ENCODE results near the gene RAB11FIP3.
"Not testable (repeated sequence)": the region's sequence is repeated elsewhere in the genome, so short reads cannot be mapped to it uniquely, and the experiment has no call there.

RAB11FIP3 gene

DNA sequence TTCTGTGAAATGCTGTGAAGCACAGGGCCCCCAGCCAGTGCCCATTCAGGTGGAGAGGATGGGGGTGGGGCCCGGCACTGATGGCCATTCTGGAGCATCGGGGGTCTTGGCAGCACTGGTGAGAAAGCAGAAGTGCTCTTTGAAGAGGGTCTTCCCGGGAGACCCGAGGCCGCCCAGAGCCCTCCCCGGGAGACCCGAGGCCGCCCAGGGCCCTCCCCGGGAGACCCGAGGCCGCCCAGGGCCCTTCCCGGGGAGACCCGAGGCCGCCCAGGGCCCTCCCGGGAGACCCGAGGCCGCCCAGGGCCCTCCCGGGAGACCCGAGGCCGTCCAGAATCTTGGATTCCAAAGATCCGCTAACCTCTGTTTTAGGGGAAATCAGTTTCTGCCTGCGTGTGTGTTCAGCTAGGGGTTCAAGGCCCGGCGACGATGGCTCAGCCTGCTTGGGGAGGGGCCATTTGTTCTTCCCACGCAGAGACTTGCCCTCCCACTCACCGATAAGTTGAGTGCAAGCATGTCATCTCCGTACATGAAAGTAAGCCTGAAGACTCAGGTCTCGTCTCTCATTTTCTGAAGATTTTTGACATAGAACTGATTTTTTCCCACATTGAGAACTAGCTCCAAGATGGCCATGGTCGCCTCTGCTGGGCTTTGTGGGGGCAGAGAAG is 66.9 kb downstream of the RAB11FIP3 start:
- no peak for DNase-seq (ENCODE audit: low read depth, low spot score)

DNA sequence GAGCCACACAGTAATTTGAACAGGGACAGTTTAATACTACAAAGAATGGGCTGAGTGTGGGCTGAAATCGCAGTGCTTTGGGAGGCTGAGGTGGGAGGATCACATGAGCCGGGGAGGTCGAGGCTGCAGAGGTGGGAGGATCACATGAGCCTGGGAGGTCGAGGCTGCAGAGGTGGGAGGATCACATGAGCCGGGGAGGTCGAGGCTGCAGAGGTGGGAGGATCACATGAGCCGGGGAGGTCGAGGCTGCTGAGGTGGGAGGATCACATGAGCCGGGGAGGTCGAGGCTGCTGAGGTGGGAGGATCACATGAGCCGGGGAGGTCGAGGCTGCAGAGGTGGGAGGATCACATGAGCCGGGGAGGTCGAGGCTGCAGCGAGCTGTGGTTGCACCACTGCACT is 69.2 kb downstream of the RAB11FIP3 start:
- DNase-seq (ENCODE audit: low read depth, low spot score) = not testable (repeated sequence)

DNA sequence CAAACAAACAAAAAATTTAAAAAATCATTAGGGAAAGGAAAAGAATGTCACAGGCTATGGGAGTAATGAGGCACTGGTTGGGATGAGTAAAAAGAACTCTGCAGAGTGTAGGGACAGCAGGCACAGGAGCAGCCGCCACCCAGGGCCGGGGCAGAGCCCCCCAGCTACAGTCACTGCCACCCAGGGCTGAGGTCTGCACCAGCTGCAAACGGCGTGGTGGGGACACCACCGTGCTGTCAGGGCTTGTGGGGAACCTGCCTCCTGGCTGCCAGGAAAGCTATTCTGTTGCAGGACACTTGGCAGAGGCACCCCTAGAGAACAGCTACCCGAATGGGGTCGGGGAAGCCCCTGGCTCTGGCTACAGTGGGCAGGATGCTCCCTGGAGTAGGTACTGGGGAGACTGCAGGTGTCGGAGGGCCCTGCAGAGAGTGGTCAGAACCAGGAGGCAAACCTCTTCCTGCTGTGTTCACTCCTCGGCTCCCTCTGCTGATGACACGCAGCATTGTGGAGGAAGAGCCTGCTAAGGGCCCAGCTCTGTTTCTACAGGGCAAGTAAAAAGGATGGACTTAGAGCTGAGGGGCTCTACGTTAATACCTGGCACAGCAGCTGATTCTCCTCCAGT is 69.8 kb downstream of the RAB11FIP3 start:
- peak; percentile 74 for DNase-seq (ENCODE audit: low read depth, low spot score)

DNA sequence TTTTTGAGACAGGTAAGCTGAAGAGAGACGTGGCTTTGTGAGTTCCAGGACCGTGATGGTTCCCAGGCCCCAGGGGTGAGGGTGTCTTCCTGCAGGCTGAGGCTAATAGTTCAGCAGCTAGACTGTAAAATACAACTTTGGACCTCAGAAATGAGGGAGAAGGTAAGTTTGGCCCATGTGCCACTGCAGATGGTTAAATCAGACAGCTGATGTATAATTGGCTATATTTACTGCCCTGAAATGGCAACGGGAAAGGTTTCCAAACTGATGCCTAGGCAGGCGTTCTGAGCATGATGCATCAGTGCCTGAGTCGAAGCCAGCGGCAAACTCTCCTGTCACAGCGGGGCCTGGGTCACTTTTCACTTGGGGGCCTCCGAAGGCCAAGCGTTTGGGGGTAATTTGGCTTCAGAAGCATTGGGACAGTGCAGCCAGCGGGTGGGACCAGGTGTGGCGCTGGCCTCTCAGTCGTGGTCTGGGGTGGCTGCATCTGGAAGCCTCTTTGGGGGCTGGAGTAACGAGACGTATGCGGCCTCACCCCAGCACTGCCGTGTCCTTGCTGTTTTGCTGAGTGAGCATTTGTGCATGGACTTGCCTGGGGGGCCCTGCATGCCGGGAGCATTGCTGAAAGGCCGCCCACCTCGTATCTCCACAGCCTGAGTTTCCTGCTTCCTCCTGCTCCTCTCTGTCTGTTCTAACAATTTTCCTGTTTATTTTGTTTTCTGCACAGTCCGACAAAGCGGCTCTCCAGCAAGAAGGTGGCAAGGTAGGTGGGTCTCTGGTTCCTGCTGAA is 70.8 kb downstream of the RAB11FIP3 start:
- DNase-seq (ENCODE audit: low read depth, low spot score) = no peak

DNA sequence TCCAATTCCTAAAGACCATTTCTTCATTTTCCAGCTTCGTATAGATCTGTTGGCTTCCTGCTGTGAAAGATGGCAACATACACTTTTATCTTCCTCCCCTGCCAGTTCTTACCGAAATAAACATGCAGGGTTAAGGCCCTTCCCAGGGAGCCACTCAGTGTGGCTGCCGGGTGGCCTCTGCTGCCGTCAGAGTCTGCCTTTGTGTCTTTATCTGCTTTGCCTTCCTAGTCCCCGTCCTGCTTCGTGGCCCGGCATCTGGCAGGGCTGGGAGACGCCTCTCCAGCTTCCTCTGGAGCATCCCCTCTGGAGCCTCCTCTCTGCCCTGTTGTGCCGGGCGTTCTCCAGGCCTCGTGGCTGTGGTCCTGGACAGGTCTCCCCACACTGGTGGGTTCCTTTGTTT is 71.8 kb downstream of the RAB11FIP3 start:
- no peak for DNase-seq (ENCODE audit: low read depth, low spot score)

DNA sequence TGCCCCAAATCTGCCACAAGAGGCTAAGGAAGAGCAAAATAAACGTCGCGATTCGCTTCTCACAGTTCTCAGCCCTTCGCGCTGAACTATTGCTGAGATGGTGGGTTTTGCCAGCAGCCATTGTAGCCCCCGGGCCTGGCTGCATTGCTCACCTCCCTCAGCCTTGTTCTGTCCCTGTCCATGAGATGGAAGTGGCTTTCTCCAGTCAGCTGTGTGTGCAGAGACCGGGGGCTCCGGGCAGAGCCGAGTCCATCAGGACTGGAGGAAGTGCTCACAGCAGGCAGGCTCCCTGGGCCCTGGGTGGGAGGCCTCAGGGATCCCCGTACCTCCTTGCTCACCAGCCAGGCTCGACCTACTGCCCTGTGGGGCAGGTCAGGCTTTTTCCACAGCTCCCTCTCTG is 74.5 kb downstream of the RAB11FIP3 start:
- DNase-seq (ENCODE audit: low read depth, low spot score) = no peak

DNA sequence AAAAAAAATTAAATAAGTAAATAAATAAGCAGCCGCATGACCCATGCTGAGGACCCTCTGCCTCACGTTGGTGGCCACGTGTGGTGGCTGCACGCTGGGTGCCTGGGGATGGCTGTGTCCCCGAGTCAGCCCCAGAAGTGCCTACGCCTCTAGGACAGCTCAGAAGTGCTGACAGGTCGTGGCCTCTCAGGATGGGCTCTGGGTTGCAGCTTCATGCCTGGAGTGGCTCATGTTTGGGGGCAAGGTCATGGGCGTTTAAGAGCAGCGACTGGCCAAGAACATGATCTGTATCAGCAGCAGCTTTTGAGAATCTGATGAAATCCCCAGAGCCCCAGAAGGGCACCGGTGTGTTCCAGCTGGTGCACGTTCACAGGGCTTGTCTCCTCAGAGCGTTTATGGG is 75.3 kb downstream of the RAB11FIP3 start:
- DNase-seq (ENCODE audit: low read depth, low spot score) = no peak

DNA sequence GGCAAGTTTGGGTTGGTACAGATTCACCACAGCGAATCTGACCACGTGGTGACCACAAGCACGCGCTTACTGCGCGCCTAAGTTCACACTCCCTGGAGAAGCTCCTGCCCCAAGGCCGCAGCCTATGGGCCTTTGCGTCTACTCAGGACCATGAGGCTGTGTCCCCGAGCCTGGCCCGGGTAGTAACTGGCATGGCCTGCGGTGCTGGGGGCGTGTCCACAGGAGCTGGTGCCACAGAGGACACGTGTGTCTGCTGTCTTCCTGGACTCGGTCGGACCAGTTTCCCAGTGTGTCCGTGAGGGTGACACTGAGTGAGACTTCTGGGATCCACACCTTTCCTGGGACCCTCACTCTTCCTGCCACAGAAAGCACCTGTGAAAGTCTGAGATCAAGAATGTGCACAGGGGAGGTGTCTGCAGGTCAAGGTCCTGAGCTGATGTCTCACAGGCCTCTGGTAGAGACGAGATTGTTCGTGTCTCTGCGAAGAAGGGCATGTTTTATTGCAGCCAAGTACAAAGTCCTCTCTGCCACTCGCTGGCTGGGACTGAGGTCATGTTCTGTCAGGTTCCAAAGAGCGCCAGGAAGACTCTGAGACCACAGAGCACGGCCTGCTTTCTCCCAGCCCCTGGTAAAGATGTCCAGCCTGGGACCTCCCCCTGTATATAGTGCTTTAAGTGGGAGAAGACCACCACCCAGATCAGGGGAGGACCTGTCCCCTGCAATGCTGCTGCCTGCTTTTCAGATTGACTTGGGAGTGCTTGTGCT is 76.9 kb downstream of the RAB11FIP3 start:
- DNase-seq (ENCODE audit: low read depth, low spot score) = no peak

DNA sequence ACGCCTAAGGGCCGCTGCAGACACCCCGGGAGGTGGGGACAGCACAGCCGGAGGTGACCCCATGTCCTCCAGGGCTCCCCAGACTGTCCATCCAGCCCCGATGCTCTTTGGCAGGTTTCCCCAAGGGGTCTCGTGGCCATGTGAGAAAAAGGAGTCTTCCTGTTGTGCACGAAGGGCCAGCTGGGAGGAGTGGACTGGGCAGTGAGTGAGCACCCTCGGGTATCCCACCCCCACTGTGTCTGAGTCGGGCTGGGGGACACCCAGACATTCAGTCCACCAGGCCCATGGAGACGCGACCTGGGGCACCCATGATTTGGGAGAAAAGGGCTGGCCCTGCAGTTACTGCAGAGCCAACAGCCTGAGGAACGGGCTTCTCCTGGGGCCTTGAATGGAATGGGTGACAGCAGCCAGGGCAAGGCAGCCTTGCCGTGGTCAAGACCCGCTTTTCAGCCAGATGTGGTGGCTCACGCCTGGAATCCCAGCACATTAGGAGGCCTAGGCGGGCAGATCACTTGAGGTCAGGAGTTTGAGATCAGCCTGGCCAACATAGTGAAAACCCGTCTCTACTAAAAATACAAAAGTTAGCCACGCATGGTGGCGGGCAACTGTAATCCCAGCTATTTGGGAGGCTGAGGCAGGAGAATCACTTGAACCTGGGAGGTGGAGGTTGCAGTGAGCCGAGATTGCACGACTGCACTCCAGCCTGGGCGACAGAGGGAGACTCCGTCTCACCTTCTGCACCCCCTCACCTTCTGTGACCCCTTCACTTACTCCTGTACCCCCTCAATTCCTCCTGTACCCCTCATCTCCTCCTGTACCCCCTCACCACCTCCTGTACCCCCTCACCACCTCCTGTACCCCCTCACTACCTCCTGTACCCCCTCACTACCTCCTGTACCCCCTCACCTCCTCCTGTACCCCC is 78.0 kb downstream of the RAB11FIP3 start:
- DNase-seq (ENCODE audit: low read depth, low spot score) = no peak

DNA sequence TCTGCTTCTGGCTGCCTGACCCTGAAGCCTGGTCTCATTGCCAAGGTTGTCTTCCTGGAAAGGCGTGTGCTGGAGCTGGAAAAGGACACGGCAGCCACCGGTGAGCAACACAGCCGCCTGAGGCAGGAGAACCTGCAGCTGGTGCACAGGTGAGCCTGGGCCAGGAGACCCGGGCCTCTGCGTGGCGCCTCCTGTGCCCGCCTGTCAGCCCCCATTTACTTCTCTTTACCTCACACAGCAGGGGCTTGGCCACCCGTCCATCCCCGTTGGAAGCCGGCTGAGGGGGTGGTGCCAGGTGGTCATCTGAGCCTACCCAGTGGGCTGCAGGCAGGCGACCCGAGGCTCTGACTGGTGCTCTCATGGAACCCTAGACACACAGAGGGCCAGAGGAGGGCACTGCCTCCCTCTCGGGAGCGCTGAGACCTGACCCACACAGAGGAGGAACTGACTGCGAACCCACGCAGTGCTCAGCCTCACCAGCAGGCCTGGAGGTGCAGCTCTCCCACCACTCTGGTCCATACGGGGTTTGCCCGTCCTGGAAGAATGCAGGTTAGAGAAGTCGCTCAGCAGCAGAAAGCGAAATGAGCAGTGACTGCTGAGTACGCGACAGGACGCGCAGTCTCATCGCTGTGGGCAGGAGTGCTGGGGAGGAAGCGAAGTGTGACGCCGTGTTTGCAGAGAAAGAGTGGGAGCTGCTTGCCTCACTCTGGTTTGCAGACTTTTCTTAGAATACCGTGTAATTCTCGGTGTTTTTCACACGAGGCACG is 80.2 kb downstream of the RAB11FIP3 start:
- no peak for DNase-seq (ENCODE audit: low read depth, low spot score)

DNA sequence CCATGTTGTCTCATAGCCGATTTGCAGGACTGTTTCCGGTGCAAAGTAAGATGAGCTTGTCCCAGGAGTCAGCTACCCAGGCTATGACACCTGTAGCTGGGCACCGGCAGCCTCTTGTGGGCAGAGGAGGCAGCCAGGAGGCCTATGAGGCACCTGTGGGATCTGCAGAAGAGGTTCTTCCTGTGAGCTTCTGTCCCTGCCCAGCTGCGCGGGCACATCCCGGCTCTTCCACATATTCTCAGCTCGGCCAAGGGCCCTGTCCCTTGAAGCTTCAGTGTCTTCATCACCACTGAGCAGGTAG is 80.7 kb downstream of the RAB11FIP3 start:
- DNase-seq (ENCODE audit: low read depth, low spot score) = no peak

DNA sequence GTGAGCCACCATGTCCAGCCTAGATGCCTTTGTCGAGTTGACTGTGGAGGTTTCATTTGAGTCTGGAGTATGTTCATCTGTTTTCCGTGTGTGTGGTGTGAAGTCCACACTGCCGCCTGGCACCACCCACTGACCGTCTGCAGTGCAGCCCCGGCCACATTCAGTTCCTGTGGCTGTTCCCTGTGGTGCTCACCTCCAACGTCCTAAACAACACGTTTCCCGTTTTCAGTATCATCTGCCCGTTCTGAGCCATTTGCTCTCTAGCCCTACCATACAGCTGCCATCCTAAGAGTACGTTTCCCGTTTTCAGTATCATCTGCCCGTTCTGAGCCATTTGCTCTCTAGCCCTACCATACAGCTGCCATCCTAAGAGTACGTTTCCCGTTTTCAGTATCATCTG is 82.1 kb downstream of the RAB11FIP3 start:
- not testable (repeated sequence) for DNase-seq (ENCODE audit: low read depth, low spot score)

DNA sequence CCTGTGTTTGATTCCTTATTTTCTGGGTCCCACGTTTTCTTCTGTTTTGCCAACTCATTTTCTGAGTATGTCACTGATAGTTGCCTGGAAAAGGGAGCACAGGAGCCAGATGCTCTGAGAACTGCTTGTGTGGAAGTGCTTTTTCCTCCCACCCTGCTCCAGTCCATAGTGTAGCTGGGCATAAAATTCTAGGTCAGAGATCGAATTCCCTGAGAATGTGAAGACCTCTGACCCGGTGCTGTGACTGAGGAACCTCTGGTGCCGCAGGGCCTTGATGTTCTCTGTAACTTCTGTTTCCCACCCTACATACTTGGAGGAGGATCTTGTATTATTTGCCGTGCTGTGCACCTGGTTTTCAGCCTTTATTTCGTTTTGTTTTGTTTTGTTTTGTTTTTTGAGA is 82.5 kb downstream of the RAB11FIP3 start:
- DNase-seq (ENCODE audit: low read depth, low spot score) = no peak

DNA sequence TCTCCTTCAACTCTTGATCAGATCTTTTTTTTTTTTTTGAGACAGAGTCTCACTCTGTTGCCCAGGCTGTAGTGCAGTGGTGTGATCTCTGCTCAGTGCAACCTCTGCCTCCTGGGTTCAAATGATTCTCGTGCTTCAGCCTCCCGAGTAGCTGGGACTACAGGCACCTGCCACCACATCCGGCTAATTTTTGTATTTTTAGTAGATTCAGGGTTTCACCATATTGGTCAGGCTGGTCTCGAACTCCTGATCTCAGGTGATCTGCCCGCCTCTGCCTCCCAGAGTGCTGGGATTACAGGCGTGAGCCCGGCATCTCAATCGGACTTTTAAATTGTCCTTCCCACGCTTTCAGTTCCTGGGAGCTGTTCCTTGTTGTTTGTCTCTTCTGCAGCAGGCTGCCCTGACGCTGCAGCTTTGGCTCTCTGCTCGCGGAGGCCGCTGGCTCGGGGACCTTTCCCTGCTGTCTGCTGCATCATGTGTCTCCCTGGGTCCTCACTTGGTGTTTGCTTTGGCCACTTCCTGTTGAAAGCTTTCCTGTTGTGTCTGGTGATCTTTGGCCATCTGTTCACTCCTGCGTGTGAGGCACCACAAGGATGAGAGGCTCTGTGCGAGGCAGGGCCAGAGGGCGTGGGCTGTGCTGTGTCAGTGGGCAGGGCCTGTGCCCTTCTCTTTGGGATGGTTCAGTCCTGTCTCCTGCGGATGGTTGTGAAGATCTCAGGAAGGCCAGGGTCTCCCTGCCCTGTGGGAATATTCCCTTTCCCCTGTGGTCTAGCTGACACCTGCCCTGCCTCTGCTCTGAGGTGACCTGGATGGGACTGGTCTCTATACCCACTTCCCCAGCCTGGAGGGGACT is 83.7 kb downstream of the RAB11FIP3 start:
- no peak for DNase-seq (ENCODE audit: low read depth, low spot score)

DNA sequence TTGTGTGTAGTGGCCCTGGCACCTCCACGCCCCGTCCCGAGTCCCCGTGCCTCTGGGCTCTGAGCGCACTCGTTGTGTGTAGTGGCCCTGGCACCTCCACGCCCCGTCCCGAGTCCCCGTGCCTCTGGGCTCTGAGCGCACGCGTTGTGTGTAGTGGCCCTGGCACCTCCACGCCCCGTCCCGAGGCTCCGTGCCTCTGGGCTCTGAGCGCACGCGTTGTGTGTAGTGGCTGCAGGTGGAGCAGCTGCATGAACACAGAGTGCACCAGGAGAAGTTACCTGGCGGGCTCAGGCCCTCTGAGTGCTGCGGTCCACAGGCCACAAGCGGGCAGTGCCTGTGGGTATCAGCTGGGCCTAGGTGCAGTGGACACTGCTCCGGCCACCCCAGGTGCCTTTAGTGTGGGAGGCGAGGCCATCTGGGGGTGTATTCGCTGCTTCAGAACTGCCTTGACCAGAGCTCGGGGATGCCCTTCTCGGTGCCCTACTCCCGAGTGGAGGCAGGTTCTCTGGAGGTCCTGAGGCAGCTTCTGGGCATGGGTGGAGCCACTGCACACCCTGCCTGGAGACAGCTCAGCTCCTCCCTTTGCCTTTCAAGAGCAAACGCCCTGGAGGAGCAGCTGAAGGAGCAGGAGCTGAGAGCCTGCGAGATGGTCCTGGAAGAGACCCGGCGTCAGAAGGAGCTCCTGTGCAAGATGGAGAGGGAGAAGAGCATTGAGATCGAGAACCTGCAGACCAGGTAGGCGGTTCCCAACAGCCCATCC is 84.8 kb downstream of the RAB11FIP3 start:
- no peak for DNase-seq (ENCODE audit: low read depth, low spot score)

DNA sequence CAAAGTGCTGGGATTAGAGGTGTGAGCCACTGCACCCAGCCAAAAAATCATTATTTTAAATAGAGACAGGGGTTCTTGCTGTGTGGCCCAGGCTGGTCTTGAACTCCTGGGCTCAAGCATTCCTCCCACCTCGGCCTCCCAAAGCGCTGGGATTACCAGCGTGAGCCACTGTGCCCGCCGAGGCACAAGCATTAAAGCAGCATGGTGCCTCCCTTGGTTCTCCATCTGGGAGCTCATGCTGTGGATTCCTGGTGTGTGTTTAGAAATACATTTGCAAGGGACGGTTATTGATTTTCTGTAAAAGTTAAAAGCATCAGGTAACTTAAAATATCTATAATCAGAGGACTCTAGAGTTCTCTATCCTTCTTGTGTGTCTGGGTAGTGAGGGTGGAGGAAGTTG is 87.4 kb downstream of the RAB11FIP3 start:
- DNase-seq (ENCODE audit: low read depth, low spot score) = no peak

DNA sequence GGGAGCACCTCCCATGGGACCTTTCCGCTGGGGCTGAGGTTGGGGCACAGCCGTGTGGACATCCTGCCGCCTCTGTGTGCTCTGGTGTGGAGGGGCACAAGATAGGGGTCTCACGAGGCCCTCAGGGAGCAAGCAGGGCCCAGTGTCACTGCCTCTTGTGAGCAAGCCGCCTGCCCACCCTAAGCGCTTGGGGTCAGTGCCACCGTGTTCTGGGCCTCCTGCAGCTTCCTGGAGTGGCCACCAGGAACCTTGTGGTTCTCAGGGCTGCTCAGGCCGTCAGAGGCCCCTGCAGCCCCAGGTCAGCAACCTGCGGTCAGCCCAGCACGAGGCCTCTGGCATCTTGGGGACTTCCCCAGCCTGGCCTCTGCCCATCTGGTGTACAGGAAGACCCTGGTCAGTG is 88.5 kb downstream of the RAB11FIP3 start:
- DNase-seq (ENCODE audit: low read depth, low spot score) = no peak

DNA sequence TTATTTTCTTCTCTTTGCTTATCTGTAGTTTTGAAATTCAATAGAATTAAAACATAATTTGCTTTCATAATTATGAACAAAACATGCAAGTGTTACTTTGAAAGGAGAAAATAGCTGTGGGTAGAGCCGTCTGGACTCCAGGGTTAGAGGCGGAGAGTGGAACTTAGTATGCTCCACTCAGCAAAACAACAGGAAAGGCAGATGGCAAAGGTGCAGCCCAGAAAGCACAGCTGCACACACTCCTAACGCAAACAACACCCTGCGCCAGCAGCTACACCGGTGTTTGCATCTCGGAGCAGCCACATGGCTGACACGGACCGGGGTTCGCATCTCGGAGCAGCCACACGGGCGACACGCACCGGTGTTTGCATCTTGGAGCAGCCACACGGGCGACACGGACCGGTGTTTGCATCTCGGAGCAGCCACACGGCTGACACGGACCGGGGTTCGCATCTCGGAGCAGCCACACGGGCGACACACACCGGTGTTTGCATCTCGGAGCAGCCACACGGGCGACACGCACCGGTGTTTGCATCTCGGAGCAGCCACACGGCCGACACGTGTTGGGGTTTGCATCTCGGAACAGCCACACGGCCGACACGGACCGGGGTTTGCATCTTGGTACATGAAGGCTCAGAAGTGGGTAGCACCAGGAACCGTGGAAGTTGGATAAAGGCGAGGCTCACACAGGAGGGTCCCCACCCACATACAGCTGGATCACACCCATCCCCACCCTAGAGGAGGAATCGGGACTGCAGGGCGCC is 89.9 kb downstream of the RAB11FIP3 start:
- no peak for DNase-seq (ENCODE audit: low read depth, low spot score)
